Omental fat pad (tissue), 4 donors: ENCODE measurements around the gene TEX38. TPM values are rescaled to one million over a fixed set of nuclear protein-coding genes. Genes with fewer than 3 reads are reported as not detected.
"Not testable (repeated sequence)": the region's sequence is repeated elsewhere in the genome, so short reads cannot be mapped to it uniquely, and the experiment has no call there.

Source experiments
- ATAC-seq: fragments of 150-250 bp; one replicate; pipeline ENCODE4 v1.9.1; 2016; ENCODE audit warnings: mild to moderate bottlenecking, moderate library complexity; ENCODE audit not compliant: low FRiP score
- DNase-seq: peaks from one replicate; pipeline ENCODE4 v3.0.0-alpha.2; 2019; ENCODE audit warnings: low spot score
- total RNA-seq, 4 donors: library from RNA; depleted of rRNA; stranded (reverse); fragments of >200 nt; gene quantifications; one replicate each; pipeline ENCODE4 v1.1.0, GENCODE V29; 2016
- TF ChIP-seq, protein P1 (sequence below), 3 donors: fragments of 450-650 bp; IDR thresholded peaks; one replicate each; pipeline ENCODE4 v1.5.1; 2016 to 2017; ENCODE audit warnings: antibody characterized with exemption in 3 of 3, mild to moderate bottlenecking in 3 of 3, moderate library complexity in 2 of 3

TEX38 gene
- total RNA-seq, 4 donors from 2014 or later = not detected

DNA sequence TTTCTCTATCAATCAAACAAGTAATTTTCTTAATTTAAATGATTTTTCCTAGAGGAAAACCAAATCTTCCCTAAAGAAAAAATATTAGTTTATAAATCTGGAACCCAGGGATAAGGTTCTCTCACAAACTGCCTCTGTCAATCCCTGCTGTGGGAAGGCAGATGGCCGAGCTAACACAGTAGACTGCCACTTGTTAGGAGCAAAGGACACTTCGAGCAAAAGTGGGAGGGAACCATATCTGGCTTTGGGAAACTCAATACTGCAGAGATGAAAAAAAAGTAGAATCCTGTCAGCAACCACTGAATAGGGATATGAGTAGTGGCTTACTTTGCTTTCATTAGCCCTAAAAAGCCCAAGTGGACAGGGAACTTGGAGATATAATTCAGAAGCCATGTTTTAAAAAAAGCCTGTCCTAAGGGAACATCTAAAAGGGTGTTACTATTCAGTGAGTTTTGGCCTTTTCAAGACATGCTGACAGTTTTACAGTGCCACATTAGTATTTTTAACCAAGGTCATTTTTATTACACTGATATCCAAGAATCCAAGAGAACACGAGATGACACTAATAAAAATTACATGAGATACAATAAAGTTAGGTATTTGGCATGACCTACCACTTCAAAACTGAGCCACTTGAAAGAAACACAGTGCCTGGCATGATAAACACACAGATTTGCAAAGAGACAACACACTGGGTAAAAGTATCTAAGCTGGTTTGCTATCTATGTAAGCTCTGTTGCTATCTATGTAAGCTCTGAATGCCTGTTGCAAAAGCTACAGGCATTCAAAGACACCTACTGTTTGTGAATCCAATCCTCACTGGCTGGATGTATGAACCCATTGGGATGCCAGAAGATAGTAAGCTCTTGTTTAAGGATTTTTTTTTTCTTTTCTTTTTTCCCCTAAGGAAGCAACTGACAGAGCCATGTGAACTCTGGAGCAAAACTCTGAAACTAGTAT, 21.4 kb downstream of the TEX38 start:
- TF ChIP-seq, protein P1, sequence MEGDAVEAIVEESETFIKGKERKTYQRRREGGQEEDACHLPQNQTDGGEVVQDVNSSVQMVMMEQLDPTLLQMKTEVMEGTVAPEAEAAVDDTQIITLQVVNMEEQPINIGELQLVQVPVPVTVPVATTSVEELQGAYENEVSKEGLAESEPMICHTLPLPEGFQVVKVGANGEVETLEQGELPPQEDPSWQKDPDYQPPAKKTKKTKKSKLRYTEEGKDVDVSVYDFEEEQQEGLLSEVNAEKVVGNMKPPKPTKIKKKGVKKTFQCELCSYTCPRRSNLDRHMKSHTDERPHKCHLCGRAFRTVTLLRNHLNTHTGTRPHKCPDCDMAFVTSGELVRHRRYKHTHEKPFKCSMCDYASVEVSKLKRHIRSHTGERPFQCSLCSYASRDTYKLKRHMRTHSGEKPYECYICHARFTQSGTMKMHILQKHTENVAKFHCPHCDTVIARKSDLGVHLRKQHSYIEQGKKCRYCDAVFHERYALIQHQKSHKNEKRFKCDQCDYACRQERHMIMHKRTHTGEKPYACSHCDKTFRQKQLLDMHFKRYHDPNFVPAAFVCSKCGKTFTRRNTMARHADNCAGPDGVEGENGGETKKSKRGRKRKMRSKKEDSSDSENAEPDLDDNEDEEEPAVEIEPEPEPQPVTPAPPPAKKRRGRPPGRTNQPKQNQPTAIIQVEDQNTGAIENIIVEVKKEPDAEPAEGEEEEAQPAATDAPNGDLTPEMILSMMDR (IDR thresholded peaks at IDR 0.05) = no peak
- DNase-seq = no peak
- ATAC-seq = no peak

DNA sequence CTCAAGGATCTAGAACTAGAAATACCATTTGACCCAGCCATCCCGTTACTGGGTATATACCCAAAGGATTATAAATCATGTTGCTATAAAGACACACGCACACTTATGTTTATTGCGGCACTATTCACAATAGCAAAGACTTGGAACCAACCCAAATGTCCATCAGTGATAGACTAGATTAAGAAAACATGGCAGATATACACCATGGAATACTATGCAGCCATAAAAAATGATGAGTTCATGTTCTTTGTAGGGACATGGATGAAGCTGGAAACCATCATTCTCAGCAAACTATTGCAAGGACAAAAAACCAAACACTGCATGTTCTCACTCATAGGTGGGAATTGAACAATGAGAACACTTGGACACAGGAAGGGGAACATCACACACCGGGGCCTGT, 23.0 kb downstream of the TEX38 start:
- ATAC-seq, DNase-seq: not testable (repeated sequence)

DNA sequence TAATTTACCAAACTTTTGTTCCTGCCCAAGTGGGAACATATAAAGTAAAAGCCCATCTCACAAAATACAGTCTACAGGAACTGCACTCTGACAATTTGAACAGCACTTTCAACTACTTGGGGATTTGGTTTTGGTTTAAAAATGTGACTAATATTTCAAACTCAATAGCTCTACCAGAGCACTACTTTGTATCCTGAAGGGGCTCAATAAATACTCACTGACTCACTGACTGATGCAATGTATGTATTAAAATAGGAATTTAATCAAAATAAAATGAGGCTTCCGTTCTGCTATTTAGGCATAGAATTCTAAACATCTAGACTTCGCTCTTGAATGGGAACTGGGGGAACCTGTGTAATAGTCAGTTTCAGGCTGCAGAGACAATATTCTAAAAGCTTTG, 25.4 kb downstream of the TEX38 start:
- no peak for ATAC-seq
- DNase-seq = no peak
- TF ChIP-seq, protein P1 (IDR thresholded peaks at IDR 0.05) = no peak

GRCh38 chr1:46699666-46700065, 28.0 kb downstream of the TEX38 start:
- ATAC-seq (no peak), DNase-seq (no peak)
- TF ChIP-seq, protein P1 (IDR thresholded peaks at IDR 0.05) = no peak

DNA sequence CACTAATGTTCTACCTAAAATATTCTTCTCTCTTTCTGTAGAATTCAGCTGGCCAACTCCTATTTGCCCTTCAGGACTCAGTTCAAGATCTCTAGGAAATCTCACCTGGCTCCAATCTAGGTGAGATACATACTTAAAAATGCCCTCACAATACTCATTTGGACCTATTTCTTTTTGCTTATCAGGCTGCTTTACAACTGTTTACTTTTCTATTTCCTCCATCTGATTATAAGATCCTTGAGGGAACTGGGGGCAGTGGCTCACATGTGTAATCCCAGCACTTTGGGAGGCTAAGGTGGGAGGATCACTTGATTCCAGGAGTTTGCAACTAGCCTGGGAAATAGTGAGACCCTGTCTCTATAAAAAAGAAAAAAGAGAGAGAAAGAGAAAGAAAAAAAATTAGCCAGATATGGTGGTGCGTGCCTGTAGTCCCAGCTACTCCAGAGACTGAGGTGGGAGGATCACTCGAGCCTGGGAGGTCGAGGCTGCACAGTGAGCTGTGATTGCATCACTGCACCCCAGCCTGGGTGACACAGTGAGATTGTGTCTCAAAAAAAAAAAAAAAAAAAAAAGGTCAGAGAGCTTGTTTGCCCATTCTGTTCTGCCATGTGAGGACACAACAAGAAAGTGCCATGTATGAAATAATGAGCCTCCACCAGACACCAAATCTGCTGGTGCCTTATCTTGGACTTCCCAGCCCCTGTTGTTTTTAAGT, 32.4 kb downstream of the TEX38 start:
- TF ChIP-seq, protein P1 (IDR thresholded peaks at IDR 0.05) = no peak
- ATAC-seq = no peak
- DNase-seq = no peak

- TF ChIP-seq, protein P1 (IDR thresholded peaks at IDR 0.05) = no peak
- no peak for ATAC-seq
- DNase-seq = no peak
Measured at GRCh38 chr1:46705408-46705807, 33.8 kb downstream of the TEX38 start.

DNA sequence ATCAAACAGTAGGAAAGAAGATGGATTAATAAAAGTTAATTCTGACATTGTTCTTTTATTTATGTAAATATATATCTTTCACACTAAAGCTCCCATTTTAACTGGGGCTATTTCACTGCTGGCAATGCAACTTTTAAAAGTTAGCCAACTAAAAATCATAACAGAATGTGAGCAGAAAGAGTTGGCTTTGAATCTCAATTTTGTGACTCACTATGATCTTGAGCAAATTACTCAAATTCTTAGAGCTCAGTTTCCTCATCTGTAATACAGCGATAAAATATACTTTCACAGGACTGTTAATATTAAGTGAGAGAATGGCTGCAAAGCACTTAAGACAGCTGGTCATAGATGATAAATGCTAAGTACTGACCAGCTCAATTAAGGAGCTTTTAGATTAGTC, 36.5 kb downstream of the TEX38 start:
- DNase-seq (no peak), ATAC-seq (no peak)
- TF ChIP-seq, protein P1 (IDR thresholded peaks at IDR 0.05) = no peak
